Erythroblast (primary cell): ENCODE results near the gene DRC1.

Experiments used
- GATA1 ChIP-seq: IDR thresholded peaks from 2 replicates; pipeline ENCODE4 v1.6.1; 2011; ENCODE audit warnings: low read depth, mild to moderate bottlenecking, control low read depth, low read length, moderate library complexity
- POLR2A ChIP-seq: IDR thresholded peaks from 2 replicates; pipeline ENCODE4 v1.6.1; 2011; ENCODE audit warnings: mild to moderate bottlenecking, low read length

- TF ChIP-seq POLR2A (no peak), GATA1 (no peak)
Observed at GRCh38 chr2:26394694-26395093, 7.0 kb upstream of the DRC1 start.
